NCI-H2171 (cell line): ENCODE data around the gene HERC2.

Source experiments
- DNase-seq: peaks from one replicate; lab custom pipeline; 2025; lab: John Stamatoyannopoulos, UW

The HERC2 gene

GRCh38 chr15:28096670-28097431, 225.1 kb downstream of the HERC2 start:
- DNase-seq = no peak

GRCh38 chr15:28096411-28096669, 225.6 kb downstream of the HERC2 start:
- no peak for DNase-seq

- DNase-seq = no peak
Measured at GRCh38 chr15:28094732-28095521, 227.1 kb downstream of the HERC2 start.

GRCh38 chr15:28093752-28094535, 228.0 kb downstream of the HERC2 start:
- no peak for DNase-seq

- DNase-seq = no peak
Measured at GRCh38 chr15:28091313-28091712, 230.7 kb downstream of the HERC2 start.

- peak; percentile 16 for DNase-seq
Measured at GRCh38 chr15:28086175-28086703, 235.7 kb downstream of the HERC2 start.

- DNase-seq = no peak
Measured at GRCh38 chr15:28085489-28086174, 236.3 kb downstream of the HERC2 start.

GRCh38 chr15:28084547-28084946, 237.4 kb downstream of the HERC2 start:
- DNase-seq = no peak

GRCh38 chr15:28082891-28083684, 238.9 kb downstream of the HERC2 start:
- DNase-seq = no peak

GRCh38 chr15:28081594-28081993, 240.4 kb downstream of the HERC2 start:
- no peak for DNase-seq

GRCh38 chr15:28080386-28080785, 241.6 kb downstream of the HERC2 start:
- no peak for DNase-seq

GRCh38 chr15:28079313-28079969, 242.5 kb downstream of the HERC2 start:
- no peak for DNase-seq

- DNase-seq = no peak
Measured at GRCh38 chr15:28078191-28078719, 243.7 kb downstream of the HERC2 start.

GRCh38 chr15:28075573-28075972, 246.4 kb downstream of the HERC2 start:
- DNase-seq = no peak

GRCh38 chr15:28068930-28069329, 253.0 kb downstream of the HERC2 start:
- DNase-seq = no peak

GRCh38 chr15:28066231-28066630, 255.7 kb downstream of the HERC2 start:
- DNase-seq = no peak
